Endodermal cell (in vitro differentiated cells): ENCODE data around the gene FOXA3. TPM values are rescaled to one million over a fixed set of nuclear protein-coding genes. Genes with fewer than 3 reads are reported as not detected.
A peak's percentile ranks its signal among the peaks of the same experiment; 100 is the strongest.

Source experiments
- DNase-seq: peaks from one replicate; pipeline ENCODE4 v3.0.0-alpha.2; 2017
- H3K27ac ChIP-seq: 2 replicates; pipeline ENCODE4 v1.5.1; 2013; ENCODE audit warnings: mild to moderate bottlenecking, low read depth, low read length, moderate library complexity
- H3K27me3 ChIP-seq: 2 replicates; pipeline ENCODE4 v1.6.1; 2013; ENCODE audit warnings: mild to moderate bottlenecking, low read length, moderate library complexity; ENCODE audit not compliant: insufficient read depth, control insufficient read depth, poor library complexity, severe bottlenecking
- H3K36me3 ChIP-seq: 2 replicates; pipeline ENCODE4 v1.7.0; 2013; ENCODE audit warnings: mild to moderate bottlenecking, low read length, moderate library complexity; ENCODE audit not compliant: control insufficient read depth, insufficient read depth
- H3K4me1 ChIP-seq: one replicate; pipeline ENCODE4 v1.7.0; 2013; ENCODE audit warnings: low read length; ENCODE audit not compliant: control insufficient read depth, insufficient read depth
- H3K4me3 ChIP-seq: 2 replicates; pipeline ENCODE4 v1.5.1; 2013; ENCODE audit warnings: mild to moderate bottlenecking, low read length, moderate library complexity
- H3K9ac ChIP-seq: 2 replicates; pipeline ENCODE4 v1.6.1; 2013; ENCODE audit warnings: mild to moderate bottlenecking, low read length, moderate library complexity; ENCODE audit not compliant: poor library complexity, severe bottlenecking; ENCODE audit errors: extremely low read depth
- H3K9me3 ChIP-seq: 2 replicates; pipeline ENCODE4 v1.6.1; 2013; ENCODE audit warnings: mild to moderate bottlenecking, low read length, moderate library complexity; ENCODE audit not compliant: control insufficient read depth
- H3K27ac Mint-ChIP-seq: 2 replicates; pipeline ENCODE4 v1.8.0; 2020; ENCODE audit warnings: mixed read lengths
- H3K27me3 Mint-ChIP-seq: 2 replicates; pipeline ENCODE4 v1.8.0; 2021; ENCODE audit warnings: mild to moderate bottlenecking, mixed read lengths; ENCODE audit not compliant: insufficient read depth
- H3K36me3 Mint-ChIP-seq: 2 replicates; pipeline ENCODE4 v1.8.0; 2020; ENCODE audit warnings: low read depth, mixed read lengths
- H3K4me1 Mint-ChIP-seq: 2 replicates; pipeline ENCODE4 v1.8.0; 2020; ENCODE audit warnings: mixed read lengths
- H3K4me3 Mint-ChIP-seq: 2 replicates; pipeline ENCODE4 v1.8.0; 2020; ENCODE audit warnings: mild to moderate bottlenecking, moderate library complexity, mixed read lengths
- H3K9me3 Mint-ChIP-seq: 2 replicates; pipeline ENCODE4 v1.8.0; 2020; ENCODE audit warnings: mild to moderate bottlenecking, mixed read lengths
- WGBS, 2 experiments: methylation state at CpG; one replicate each; pipeline versions ENCODE4 v1.1.5 to v1.1.7; 2013; ENCODE audit warnings: missing lambda C conversion rate in 2 of 2, mixed read lengths in 1 of 2; ENCODE audit not compliant: insufficient coverage in 1 of 2, insufficient read length in 1 of 2; 5-methylcytosine and 5-hydroxymethylcytosine counted together
- total RNA-seq, 2 donors: library from RNA; stranded (reverse); fragmentation: NEBNext Ultra II Directional in 1 of 2; extraction: Animal tissue kit (Norgen Biotek cat#: 25700) in 1 of 2; gene quantifications; 2 replicates in 1 of 2; 3 replicates in 1 of 2; pipeline ENCODE4 v1.2.1, GENCODE V29; 2021
- TF ChIP-seq, protein P1 (sequence below): fragments of 200-600 bp; sonication (generic); conservative IDR thresholded peaks from 2 replicates; pipeline ENCODE4 v1.5.0; 2021; ENCODE audit warnings: antibody characterized with exemption, mild to moderate bottlenecking

FOXA3 gene
- total RNA-seq, 2 donors from 2014 or later = 54.2 to 58.1 TPM

DNA sequence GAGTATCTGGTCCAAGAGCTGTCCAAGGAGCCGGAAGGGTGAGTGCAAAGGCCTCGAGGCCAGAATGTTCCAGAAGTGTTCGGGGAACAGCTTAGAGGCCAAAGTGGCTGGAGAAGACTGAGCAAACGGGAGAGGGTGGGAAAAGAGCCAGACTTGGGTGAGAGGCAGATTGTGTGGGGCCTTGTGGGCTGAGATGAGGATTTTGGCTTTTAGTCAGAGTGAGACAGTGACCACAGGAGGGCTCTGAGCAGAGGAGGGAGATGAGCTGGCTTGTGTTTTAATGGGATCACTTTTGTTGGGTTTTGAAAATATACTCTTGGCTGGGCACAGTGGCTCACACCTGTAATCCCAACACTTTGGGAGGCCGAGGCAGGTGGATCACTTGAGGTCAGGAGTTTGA lies 44.8 kb downstream of the FOXA3 start:
- no peaks in the 10 kb centered on the region for H3K36me3 Mint-ChIP-seq
- no peak overlapping the region for H3K27ac Mint-ChIP-seq
- Histone ChIP-seq H3K4me1 (no peaks in the 10 kb centered on the region), H3K27ac (no peak overlapping the region), H3K4me3 (no peak overlapping the region), H3K9ac (no peak overlapping the region), H3K36me3 (no peaks in the 10 kb centered on the region), H3K27me3 (no peaks in the 10 kb centered on the region), H3K9me3 (no peaks in the 10 kb centered on the region)
- TF ChIP-seq, protein P1, sequence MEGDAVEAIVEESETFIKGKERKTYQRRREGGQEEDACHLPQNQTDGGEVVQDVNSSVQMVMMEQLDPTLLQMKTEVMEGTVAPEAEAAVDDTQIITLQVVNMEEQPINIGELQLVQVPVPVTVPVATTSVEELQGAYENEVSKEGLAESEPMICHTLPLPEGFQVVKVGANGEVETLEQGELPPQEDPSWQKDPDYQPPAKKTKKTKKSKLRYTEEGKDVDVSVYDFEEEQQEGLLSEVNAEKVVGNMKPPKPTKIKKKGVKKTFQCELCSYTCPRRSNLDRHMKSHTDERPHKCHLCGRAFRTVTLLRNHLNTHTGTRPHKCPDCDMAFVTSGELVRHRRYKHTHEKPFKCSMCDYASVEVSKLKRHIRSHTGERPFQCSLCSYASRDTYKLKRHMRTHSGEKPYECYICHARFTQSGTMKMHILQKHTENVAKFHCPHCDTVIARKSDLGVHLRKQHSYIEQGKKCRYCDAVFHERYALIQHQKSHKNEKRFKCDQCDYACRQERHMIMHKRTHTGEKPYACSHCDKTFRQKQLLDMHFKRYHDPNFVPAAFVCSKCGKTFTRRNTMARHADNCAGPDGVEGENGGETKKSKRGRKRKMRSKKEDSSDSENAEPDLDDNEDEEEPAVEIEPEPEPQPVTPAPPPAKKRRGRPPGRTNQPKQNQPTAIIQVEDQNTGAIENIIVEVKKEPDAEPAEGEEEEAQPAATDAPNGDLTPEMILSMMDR = no peak
- H3K4me1 Mint-ChIP-seq = no peaks in the 10 kb centered on the region
- H3K9me3 Mint-ChIP-seq = no peaks in the 10 kb centered on the region
- no peak overlapping the region for H3K4me3 Mint-ChIP-seq
- peaks cover 9% of the 10 kb centered on the region for H3K27me3 Mint-ChIP-seq
- 83 to 100% methylated on average over 2 to 5 of the region's 5 CpGs for WGBS, 2 experiments
- DNase-seq = no peak

DNA sequence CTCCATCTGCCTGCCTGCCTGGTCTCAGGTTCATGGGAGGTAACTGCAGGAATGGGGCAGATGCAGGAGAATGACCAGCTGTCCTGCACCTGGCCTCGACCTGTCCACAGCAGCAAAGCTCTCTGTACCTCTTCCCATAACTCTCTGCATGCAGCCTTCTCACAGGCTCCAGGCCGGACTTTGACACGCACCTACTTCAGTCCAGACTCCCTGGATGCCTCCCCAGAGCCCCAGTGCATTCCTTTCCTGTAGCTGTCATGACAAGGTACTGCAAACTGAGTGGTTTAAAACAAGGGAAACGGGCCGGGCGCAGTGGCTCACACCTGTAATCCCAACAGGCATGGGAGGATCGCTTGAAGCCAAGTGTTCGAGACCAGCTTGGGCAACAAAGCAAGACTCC lies 47.2 kb downstream of the FOXA3 start:
- Mint-ChIP-seq H3K4me3 (no peak overlapping the region), H3K27ac (no peak overlapping the region), H3K27me3 (peaks cover 5% of the 10 kb centered on the region), H3K4me1 (no peaks in the 10 kb centered on the region), H3K36me3 (no peaks in the 10 kb centered on the region), H3K9me3 (no peaks in the 10 kb centered on the region)
- H3K36me3 ChIP-seq = no peaks in the 10 kb centered on the region
- DNase-seq = no peak
- no peaks in the 10 kb centered on the region for H3K9me3 ChIP-seq
- H3K27me3 ChIP-seq = no peaks in the 10 kb centered on the region
- H3K4me3 ChIP-seq = no peak overlapping the region
- H3K27ac ChIP-seq = no peak overlapping the region
- 85 to 91% methylated on average over 8 of the region's 8 CpGs for WGBS, 2 experiments
- no peaks in the 10 kb centered on the region for H3K4me1 ChIP-seq
- TF ChIP-seq, protein P1 = no peak
- H3K9ac ChIP-seq = no peak overlapping the region

DNA sequence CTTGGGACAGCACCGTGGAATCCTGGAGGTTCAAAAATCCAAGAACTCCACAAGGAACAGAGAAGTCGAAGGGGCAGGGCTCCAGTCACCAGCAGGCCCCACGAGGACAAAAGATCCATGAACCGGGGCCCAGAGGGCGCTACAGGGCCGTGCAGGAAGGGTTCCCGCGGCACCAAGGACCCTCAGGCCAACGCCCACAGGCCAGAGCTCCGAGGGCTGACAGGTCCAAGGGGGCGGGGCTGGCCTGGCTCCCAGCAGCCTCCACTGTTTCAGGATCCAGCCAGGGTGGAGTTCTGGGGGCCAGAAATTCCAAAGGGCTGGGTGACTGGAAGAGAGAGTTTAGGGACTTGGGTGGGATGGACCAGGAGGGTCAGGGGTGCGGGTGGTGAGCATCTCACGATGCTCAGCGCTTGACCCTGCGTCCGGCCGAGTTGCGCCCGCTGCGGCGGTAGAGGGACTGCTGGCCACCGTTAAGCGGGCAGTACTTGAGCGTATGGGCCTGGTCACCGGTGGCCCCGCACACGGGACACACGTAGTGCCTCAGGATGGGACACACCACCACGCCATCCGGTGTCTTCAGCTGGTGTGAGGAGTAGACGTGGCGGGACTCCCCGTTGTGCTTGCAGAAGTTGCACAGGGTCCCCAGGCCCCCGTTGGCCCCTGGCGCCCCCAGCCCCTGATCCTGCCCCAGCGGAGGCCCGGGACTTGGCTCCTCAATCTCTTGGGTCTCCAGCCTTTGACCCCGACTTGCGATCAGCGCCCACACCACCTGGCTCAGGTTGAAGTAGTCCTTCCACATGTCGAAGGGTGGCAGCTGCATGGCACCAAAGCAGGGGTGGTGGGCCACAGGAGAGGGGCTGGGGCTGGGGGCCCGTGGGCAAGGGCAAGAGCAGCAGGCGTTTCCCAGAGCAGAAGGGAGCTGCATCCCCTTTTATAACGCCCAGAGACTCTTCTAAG lies 50.0 kb downstream of the FOXA3 start, which contains the start of gene NANOS2:
NANOS2 (minus strand) TSS at position 905 of the 957 bp plus-strand sequence; CDS start at position 820, 85 bp downstream.
- DNase-seq = peak; percentile 95
- H3K27me3 Mint-ChIP-seq = peaks cover 5% of the 10 kb centered on the region
- Histone ChIP-seq H3K9ac (no peak within 1 kb of the TSS), H3K27me3 (no peaks in the 10 kb centered on the region), H3K4me1 (no peaks in the 10 kb centered on the region), H3K4me3 (no peak within 1 kb of the TSS), H3K36me3 (no peaks in the 10 kb centered on the region), H3K27ac (no peak within 1 kb of the TSS), H3K9me3 (no peaks in the 10 kb centered on the region)
- H3K9me3 Mint-ChIP-seq = no peaks in the 10 kb centered on the region
- no peaks in the 10 kb centered on the region for H3K36me3 Mint-ChIP-seq
- no peaks in the 10 kb centered on the region for H3K4me1 Mint-ChIP-seq
- TF ChIP-seq, protein P1 = peak; percentile 84
- H3K27ac Mint-ChIP-seq = no peak within 1 kb of the TSS
- no peak within 1 kb of the TSS for H3K4me3 Mint-ChIP-seq
- WGBS, 2 experiments = 76 to 77% methylated on average over 27 to 44 of the region's 44 CpGs
